ENCODE results near the gene MBP. TPM values are rescaled to one million over a fixed set of nuclear protein-coding genes. Genes with fewer than 3 reads are reported as not detected.
"Not testable (repeated sequence)": the region's sequence is repeated elsewhere in the genome, so short reads cannot be mapped to it uniquely, and the experiment has no call there.

MBP gene
- total RNA-seq, 1 experiment from 2014 or later: 88.8 TPM

DNA sequence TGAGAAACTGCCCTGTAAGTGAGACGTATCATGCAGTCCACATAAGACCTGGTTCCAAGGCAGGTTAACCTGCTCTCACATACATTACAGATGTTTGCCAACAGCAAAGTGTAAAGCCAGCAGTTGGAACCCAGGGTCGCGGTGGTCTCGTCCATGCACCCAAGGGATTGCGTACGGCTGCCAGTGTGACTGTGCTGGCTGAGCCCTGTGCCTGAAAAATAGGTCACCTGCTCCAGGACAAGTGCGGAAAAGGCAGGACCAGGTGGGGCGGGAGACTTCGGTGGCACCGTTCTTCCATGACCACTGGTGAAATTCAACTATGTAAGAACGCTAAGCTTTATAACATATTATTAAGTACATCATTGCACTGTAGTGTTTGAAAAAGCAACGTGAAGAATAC, 110.5 kb downstream of the MBP start:
- Histone ChIP-seq H3K27me3 (ENCODE audit: control insufficient read depth, insufficient read depth, low read length) (no peaks in the 10 kb centered on the region), H3K36me3 (ENCODE audit: control insufficient read depth, insufficient read depth, low read length) (no peaks in the 10 kb centered on the region), H3K4me3 (ENCODE audit: low read depth in 2 of 2, low read length in 2 of 2) (no peak overlapping the region), H3K27ac (ENCODE audit: low read length) (no peak overlapping the region), H3K9me3 (ENCODE audit: control insufficient read depth, insufficient read depth, low read depth, low read length) (no peaks in the 10 kb centered on the region), H3K4me1 (ENCODE audit: control insufficient read depth, insufficient read depth, low read length) (no peaks in the 10 kb centered on the region)
- TF ChIP-seq CTCF (IDR thresholded peaks at IDR 0.05) (no peak), POLR2AphosphoS5 (IDR thresholded peaks at IDR 0.05; ENCODE audit: low read depth, low read length) (no peak), SIN3A (IDR thresholded peaks at IDR 0.05; ENCODE audit: borderline replicate concordance, insufficient read depth, low read depth, low read length) (no peak), TCF7L2 (IDR thresholded peaks at IDR 0.05; ENCODE audit: low read depth, low read length) (no peak), REST (IDR thresholded peaks at IDR 0.05; ENCODE audit: insufficient read depth in 1 of 2, low read depth in 2 of 2, low read length in 1 of 2) (no peak)
- CTCF ChIA-PET: no interaction called here
- intact Hi-C loops (cut with micrococcal nuclease; ENCODE audit: unreplicated experiment) (no loop called here), in situ Hi-C loops (cut with HindIII; ENCODE audit: low pct_unique_long_range_greater_than_20kb, low sequenced_read_pairs) (no loop called here)
- POLR2A ChIA-PET: no interaction called here
- no peak for ATAC-seq
- BruUV-seq (replicated peaks): no TSS peak
- DNase-seq (ENCODE audit: low read depth, low spot score): no peak

DNA sequence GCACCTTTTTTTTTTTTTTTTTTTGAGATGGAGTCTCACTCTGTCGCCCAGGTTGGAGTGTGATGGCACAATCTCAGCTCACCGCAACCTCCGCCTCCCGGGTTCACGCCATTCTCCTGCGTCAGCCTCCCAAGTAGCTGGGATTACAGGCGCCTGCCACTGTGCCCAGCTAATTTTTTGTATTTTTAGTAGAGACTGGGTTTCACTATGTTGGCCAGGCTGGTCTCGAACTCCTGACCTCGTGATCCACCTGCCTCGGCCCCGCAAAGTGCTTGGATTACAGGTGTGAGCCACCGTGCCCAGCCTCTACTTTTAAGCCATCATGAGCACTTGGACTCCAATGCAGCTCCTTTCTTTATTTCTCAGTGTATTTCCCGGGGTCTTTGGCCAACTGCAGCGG, 111.1 kb downstream of the MBP start:
- CTCF ChIA-PET: interaction anchor here (0.5 kb wide), 1 partner anchor 33 kb away, joined by 3 read pairs; no protein-coding TSS in a partner anchor

GRCh38 chr18:77021075-77021474, 111.5 kb downstream of the MBP start:
- in situ Hi-C loops (cut with HindIII; ENCODE audit: low pct_unique_long_range_greater_than_20kb, low sequenced_read_pairs): no loop called here
- BruUV-seq (replicated peaks): no TSS peak
- Histone ChIP-seq H3K27me3 (ENCODE audit: control insufficient read depth, insufficient read depth, low read length) (no peaks in the 10 kb centered on the region), H3K27ac (ENCODE audit: low read length) (no peak overlapping the region), H3K36me3 (ENCODE audit: control insufficient read depth, insufficient read depth, low read length) (no peaks in the 10 kb centered on the region), H3K9me3 (ENCODE audit: control insufficient read depth, insufficient read depth, low read depth, low read length) (no peaks in the 10 kb centered on the region), H3K4me1 (ENCODE audit: control insufficient read depth, insufficient read depth, low read length) (no peaks in the 10 kb centered on the region), H3K4me3 (ENCODE audit: low read depth in 2 of 2, low read length in 2 of 2) (no peak overlapping the region)
- ChIA-PET CTCF (interaction anchor here (0.5 kb wide), 1 partner anchor 33 kb away, joined by 3 read pairs; no protein-coding TSS in a partner anchor), POLR2A (interaction anchor here (0.7 kb wide), 1 partner anchor 338 kb away, joined by 3 read pairs; no protein-coding TSS in a partner anchor)
- TF ChIP-seq SIN3A (IDR thresholded peaks at IDR 0.05; ENCODE audit: borderline replicate concordance, insufficient read depth, low read depth, low read length): no peak
- TF ChIP-seq POLR2AphosphoS5 (IDR thresholded peaks at IDR 0.05; ENCODE audit: low read depth, low read length): no peak
- no peak for TF ChIP-seq CTCF (IDR thresholded peaks at IDR 0.05)
- TF ChIP-seq TCF7L2 (IDR thresholded peaks at IDR 0.05; ENCODE audit: low read depth, low read length): no peak
- no peak for TF ChIP-seq REST (IDR thresholded peaks at IDR 0.05; ENCODE audit: insufficient read depth in 1 of 2, low read depth in 2 of 2, low read length in 1 of 2)
- intact Hi-C loops (cut with micrococcal nuclease; ENCODE audit: unreplicated experiment): no loop called here
- ATAC-seq: no peak
- DNase-seq (ENCODE audit: low read depth, low spot score): no peak

More for the DNA sequence above, 111.1 kb downstream of the MBP start:
- intact Hi-C loops (cut with micrococcal nuclease; ENCODE audit: unreplicated experiment); DNase-seq (ENCODE audit: low read depth, low spot score); H3K27ac ChIP-seq (ENCODE audit: low read length); in situ Hi-C loops (cut with HindIII; ENCODE audit: low pct_unique_long_range_greater_than_20kb, low sequenced_read_pairs); H3K4me1 ChIP-seq (ENCODE audit: control insufficient read depth, insufficient read depth, low read length); H3K4me3 ChIP-seq (ENCODE audit: low read depth in 2 of 2, low read length in 2 of 2); H3K36me3 ChIP-seq (ENCODE audit: control insufficient read depth, insufficient read depth, low read length); BruUV-seq (replicated peaks); H3K9me3 ChIP-seq (ENCODE audit: control insufficient read depth, insufficient read depth, low read depth, low read length); H3K27me3 ChIP-seq (ENCODE audit: control insufficient read depth, insufficient read depth, low read length); ATAC-seq: not testable (repeated sequence)
- POLR2A ChIA-PET: interaction anchor here (0.7 kb wide), 1 partner anchor 337 kb away, joined by 3 read pairs; no protein-coding TSS in a partner anchor
